ENCODE measurements around the gene DUOXA2.
"Not testable (repeated sequence)": the region's sequence is repeated elsewhere in the genome, so short reads cannot be mapped to it uniquely, and the experiment has no call there.

Gene DUOXA2

GRCh38 chr15:45114076-45114750, at the start of gene DUOXA2, which contains the start of gene DUOX2:
TSS of gene DUOXA2 (plus strand) at chr15:45114326. CDS start at chr15:45114606, 280 bp downstream.
TSS of gene DUOX2 (minus strand) at chr15:45114172. CDS start at chr15:45113411, 761 bp downstream.
- no peak for TF ChIP-seq CTCF (IDR thresholded peaks at IDR 0.05; ENCODE audit: low read depth, low read length, missing control alignments)
- H3K4me3 ChIP-seq (replicated peaks; ENCODE audit: low read depth, low read length): no peak within 1 kb of the TSS
- DNase-seq (ENCODE audit: extremely low read depth, low read depth): no peak

- TF ChIP-seq CTCF (IDR thresholded peaks at IDR 0.05; ENCODE audit: low read depth, low read length, missing control alignments): no peak
- DNase-seq (ENCODE audit: extremely low read depth, low read depth): no peak
- H3K4me3 ChIP-seq (replicated peaks; ENCODE audit: low read depth, low read length): no peak overlapping the region
Measured at GRCh38 chr15:45064386-45064785, 49.7 kb upstream of the DUOXA2 start.

- not testable (repeated sequence) for DNase-seq (ENCODE audit: extremely low read depth, low read depth); H3K4me3 ChIP-seq (replicated peaks; ENCODE audit: low read depth, low read length)
Measured at GRCh38 chr15:45069942-45070360, 44.2 kb upstream of the DUOXA2 start.

GRCh38 chr15:45073602-45074001, 40.5 kb upstream of the DUOXA2 start:
- not testable (repeated sequence) for DNase-seq (ENCODE audit: extremely low read depth, low read depth); H3K4me3 ChIP-seq (replicated peaks; ENCODE audit: low read depth, low read length)

- H3K4me3 ChIP-seq (replicated peaks; ENCODE audit: low read depth, low read length); DNase-seq (ENCODE audit: extremely low read depth, low read depth): not testable (repeated sequence)
Measured at GRCh38 chr15:45075440-45076320, 38.4 kb upstream of the DUOXA2 start.

- H3K4me3 ChIP-seq (replicated peaks; ENCODE audit: low read depth, low read length); DNase-seq (ENCODE audit: extremely low read depth, low read depth): not testable (repeated sequence)
Measured at GRCh38 chr15:45077391-45077790, 36.7 kb upstream of the DUOXA2 start.

- not testable (repeated sequence) for H3K4me3 ChIP-seq (replicated peaks; ENCODE audit: low read depth, low read length); DNase-seq (ENCODE audit: extremely low read depth, low read depth)
Measured at GRCh38 chr15:45079201-45079600, 34.9 kb upstream of the DUOXA2 start.

GRCh38 chr15:45079628-45080246, 34.4 kb upstream of the DUOXA2 start:
- H3K4me3 ChIP-seq (replicated peaks; ENCODE audit: low read depth, low read length); DNase-seq (ENCODE audit: extremely low read depth, low read depth): not testable (repeated sequence)

- DNase-seq (ENCODE audit: extremely low read depth, low read depth); H3K4me3 ChIP-seq (replicated peaks; ENCODE audit: low read depth, low read length): not testable (repeated sequence)
Measured at GRCh38 chr15:45080593-45080992, 33.5 kb upstream of the DUOXA2 start.

- H3K4me3 ChIP-seq (replicated peaks; ENCODE audit: low read depth, low read length); DNase-seq (ENCODE audit: extremely low read depth, low read depth): not testable (repeated sequence)
Measured at GRCh38 chr15:45082412-45082811, 31.7 kb upstream of the DUOXA2 start.

- TF ChIP-seq CTCF (IDR thresholded peaks at IDR 0.05; ENCODE audit: low read depth, low read length, missing control alignments): no peak
- no peak overlapping the region for H3K4me3 ChIP-seq (replicated peaks; ENCODE audit: low read depth, low read length)
- DNase-seq (ENCODE audit: extremely low read depth, low read depth): no peak
Measured at GRCh38 chr15:45083223-45083622, 30.9 kb upstream of the DUOXA2 start.

Data from HFF-Myc (cell line).